ENCODE measurements around the gene AUTS2.

GRCh38 chr7:70789481-70790214 is 1191.4 kb downstream of the AUTS2 start:
- no peak for TF ChIP-seq CTCF (IDR thresholded peaks at IDR 0.05)
- no peak for TF ChIP-seq POLR2A (IDR thresholded peaks at IDR 0.05)

Data from thyroid gland (tissue), 4 donors.